T follicular helper cell (primary cell): ENCODE measurements around the gene ISLR2.
"Not testable (repeated sequence)": the region's sequence is repeated elsewhere in the genome, so short reads cannot be mapped to it uniquely, and the experiment has no call there.

Experiments
- DNase-seq: peaks from one replicate; pipeline ENCODE4 v3.0.0-alpha.2; 2020; ENCODE audit warnings: low read depth

ISLR2 gene

DNA sequence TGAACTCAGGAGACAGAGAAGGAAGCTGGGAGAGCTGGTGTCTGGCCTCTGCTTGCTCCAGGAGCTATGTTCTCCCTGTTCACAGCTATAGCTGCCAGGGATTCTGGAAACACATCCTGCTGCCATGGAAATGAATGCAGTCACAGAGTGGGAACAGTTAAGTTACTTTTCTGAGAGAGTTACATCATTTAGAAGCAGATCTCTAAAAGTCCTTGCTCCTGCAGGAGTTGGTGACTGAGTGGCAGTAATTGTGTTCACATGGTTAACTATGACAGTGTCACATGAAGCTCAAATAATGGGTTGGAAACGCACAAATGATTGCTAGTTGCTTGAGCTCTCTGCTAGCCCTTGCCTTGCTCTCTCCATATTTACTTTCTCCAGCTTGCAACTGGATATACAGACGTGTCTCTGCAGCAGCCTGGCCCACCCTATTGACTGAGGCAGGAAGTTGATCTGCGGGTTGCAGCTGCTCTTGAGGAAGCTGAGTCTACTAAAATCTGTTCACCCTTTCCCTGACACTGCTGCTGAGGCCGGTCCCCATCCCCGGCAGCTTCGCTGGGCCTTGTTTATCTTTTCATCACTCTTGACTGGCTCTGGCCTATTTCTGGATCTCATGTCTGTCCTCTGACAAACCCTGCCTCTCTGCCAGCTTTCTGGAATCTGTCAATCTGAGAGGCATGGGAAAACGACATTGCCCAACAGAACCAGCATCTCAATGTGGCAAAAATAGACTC, 26.5 kb downstream of the ISLR2 start:
- DNase-seq: no peak

DNA sequence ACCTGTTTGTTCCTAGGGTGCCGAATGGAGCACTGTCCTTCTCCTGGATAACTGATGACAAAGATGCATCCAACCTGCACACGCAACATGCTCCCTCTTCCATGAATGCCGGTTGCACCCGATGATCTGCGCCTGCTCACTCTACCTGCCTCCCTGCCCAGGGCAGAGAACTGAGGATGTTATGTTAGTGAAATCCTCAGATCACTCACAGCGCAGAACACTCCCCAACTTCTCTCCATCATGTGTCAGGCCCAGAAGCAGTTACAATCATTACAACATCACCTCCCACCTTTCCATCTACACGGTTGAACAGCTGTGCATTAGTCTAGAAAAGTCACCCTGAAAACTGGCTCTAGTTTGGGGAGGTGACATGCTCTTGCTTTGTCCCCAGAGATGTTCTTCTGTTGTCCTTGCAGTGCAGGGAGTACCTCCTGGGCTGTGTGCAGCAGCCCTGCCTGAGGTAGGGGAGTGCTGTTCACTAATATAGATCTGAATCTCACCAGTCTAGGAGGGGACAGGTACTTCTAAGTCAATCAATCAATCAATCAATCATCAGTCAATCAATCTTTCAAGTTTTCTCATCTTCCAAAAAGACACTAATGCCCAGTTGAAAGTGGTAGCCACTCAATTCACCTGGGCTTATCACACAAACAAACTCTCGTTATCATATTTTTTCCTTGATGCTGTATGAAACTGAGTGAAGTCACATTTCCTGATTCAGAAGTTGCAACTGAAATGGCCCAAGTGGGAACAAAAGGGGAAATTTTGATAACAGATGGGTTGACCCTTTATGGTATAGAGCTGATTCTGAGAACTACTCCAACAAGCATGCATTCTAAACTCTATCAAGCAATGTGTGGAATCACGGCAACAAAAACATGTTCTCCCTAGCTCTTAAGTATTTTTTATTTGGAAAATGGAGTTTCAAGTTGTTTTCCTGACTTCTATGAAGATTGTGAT, 27.8 kb downstream of the ISLR2 start:
- DNase-seq: no peak

GRCh38 chr15:74158855-74159650, 28.7 kb downstream of the ISLR2 start:
- DNase-seq: no peak

DNA sequence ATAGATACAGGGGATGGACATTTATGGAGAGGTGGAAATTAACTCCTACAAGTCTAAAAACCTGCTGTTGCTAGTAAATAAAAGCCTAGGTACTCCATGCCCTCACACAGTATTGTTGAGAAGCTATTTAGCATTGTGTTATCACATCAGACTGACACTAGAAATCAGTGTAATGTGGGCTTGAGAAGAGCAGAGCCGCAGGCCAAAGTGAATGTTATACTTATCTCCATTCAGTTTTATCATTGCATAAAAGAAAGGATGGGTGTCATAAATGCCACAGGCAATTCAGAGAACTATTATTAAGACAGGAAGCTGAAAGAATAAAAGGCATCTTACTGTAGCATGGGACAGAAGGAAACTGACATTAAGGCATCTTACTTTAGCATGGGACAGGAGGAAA, 29.4 kb downstream of the ISLR2 start:
- no peak for DNase-seq

- DNase-seq: not testable (repeated sequence)
Observed at GRCh38 chr15:74160390-74160789, 30.0 kb downstream of the ISLR2 start.

GRCh38 chr15:74162195-74162536, 31.8 kb downstream of the ISLR2 start:
- not testable (repeated sequence) for DNase-seq

- DNase-seq: no peak
Observed at GRCh38 chr15:74165461-74165860, 35.1 kb downstream of the ISLR2 start.

- DNase-seq: no peak
Observed at GRCh38 chr15:74167891-74168331, 37.5 kb downstream of the ISLR2 start.

DNA sequence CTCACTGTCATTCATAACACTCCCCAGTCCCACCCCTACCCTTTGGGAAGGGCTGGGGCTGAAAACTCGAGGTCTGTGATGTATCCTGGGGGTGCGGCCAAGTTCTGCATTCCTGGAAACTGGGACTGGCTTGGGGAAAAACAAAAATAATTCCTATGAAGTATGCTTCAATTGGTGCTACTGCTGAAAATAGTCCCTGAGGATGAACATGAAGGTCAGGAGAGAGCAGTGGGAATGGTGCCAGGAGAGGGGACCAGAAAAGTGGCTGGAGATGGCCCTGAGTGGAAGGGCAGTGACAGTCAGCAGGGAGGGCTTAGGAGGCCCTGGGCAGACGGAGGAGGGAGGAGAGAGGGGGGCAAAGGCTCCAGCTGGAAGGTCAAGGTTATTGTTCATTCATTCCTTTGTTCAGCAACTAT, 38.3 kb downstream of the ISLR2 start:
- no peak for DNase-seq

DNA sequence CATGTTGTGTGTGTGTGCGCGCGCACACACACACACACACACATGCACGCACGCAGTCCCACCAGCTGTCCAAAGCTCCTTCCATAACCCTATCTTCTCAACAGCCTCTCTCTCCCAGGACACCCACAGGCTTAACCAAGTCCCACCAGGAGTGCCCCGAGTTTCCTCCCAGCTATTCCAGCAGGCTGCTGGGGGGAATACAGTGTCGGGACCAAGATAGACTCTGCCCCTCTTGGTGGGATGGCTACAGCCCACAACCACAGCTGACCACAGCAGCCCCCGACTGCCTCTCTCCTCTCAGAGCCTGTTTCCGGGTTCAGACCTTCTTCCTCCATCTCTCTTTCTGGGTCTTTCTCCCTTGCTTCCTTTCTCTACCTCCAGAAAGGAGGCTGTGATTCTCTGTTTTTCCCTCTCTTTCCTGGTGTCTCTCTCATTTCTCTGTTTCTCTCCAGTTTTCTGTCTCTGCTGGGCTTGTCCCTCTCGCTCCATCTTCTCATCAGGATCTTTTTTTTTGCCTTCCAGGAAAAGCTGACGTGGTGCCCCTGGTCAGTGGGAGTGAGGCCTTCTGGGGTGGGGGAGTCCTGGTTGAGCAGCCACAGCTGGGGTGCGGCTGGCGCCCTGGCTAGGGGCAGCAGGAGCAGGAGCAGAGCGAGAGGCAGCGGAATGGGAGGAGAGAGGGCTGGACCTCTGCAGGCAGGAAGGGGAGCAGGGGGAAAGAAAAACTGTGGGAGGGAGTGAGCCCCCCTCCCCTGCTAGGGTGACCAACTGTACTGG, 39.9 kb downstream of the ISLR2 start:
- DNase-seq: no peak

- DNase-seq: no peak
Observed at GRCh38 chr15:74170875-74171578, 40.6 kb downstream of the ISLR2 start.

DNA sequence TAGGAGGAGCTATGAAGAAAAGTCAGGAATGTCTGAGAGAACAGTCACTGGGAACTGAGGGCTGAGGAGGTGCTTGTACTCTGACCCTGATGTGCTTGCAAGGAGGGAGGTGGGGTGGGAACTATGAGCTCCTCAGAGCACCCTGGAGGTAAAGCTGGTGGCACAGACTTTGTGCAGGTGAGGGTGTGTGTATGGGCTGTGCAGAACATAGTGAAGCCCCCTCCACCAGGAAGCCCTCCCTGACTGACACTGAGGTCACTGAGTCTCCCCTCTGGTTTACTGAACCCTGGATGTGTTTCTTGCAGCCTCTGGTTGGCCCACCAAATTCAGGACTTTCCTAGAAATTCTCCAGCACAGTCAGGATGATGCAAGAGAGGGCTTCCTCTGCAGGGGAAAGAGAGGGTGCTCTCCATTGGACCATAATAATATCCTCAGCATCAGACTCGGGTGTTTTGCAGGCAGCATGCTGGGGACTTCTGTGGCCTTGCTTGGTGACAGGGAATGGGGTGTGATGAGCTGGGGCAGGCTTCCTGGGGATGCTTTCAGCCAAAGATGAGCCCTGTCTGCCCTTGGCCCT, 41.7 kb downstream of the ISLR2 start:
- DNase-seq: no peak

GRCh38 chr15:74172701-74173379, 42.5 kb downstream of the ISLR2 start:
- DNase-seq: no peak

- no peak for DNase-seq
Observed at GRCh38 chr15:74173380-74174218, 43.2 kb downstream of the ISLR2 start, which contains the start of gene ISLR. Gene ISLR (plus strand): TSS chr15:74173710. CDS start chr15:74174859, 1,149 bp downstream.

- DNase-seq: no peak
Observed at GRCh38 chr15:74174219-74174957, 44.0 kb downstream of the ISLR2 start.

GRCh38 chr15:74174958-74175253, 44.5 kb downstream of the ISLR2 start:
- DNase-seq: no peak

DNA sequence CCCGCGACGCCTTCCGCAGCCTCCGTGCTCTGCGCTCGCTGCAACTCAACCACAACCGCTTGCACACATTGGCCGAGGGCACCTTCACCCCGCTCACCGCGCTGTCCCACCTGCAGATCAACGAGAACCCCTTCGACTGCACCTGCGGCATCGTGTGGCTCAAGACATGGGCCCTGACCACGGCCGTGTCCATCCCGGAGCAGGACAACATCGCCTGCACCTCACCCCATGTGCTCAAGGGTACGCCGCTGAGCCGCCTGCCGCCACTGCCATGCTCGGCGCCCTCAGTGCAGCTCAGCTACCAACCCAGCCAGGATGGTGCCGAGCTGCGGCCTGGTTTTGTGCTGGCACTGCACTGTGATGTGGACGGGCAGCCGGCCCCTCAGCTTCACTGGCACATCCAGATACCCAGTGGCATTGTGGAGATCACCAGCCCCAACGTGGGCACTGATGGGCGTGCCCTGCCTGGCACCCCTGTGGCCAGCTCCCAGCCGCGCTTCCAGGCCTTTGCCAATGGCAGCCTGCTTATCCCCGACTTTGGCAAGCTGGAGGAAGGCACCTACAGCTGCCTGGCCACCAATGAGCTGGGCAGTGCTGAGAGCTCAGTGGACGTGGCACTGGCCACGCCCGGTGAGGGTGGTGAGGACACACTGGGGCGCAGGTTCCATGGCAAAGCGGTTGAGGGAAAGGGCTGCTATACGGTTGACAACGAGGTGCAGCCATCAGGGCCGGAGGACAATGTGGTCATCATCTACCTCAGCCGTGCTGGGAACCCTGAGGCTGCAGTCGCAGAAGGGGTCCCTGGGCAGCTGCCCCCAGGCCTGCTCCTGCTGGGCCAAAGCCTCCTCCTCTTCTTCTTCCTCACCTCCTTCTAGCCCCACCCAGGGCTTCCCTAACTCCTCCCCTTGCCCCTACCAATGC, 45.1 kb downstream of the ISLR2 start:
- DNase-seq: no peak
